Fibroblast of the aortic adventitia (primary cell): Measurements from ENCODE around the gene EHD1. TPM values are rescaled to one million over a fixed set of nuclear protein-coding genes. Genes with fewer than 3 reads are reported as not detected.

Experiments used
- DNase-seq: peaks from one replicate; pipeline ENCODE4 v3.0.0-alpha.2; 2010; ENCODE audit warnings: low read depth
- H3K4me3 ChIP-seq: 2 replicates; pipeline ENCODE4 v1.5.1; 2011; ENCODE audit warnings: low read depth, mild to moderate bottlenecking, control low read depth, low read length, moderate library complexity
- total RNA-seq: library from RNA; depleted of rRNA; stranded (reverse); fragments of >200 nt; gene quantifications from 2 replicates; pipeline ENCODE4 v1.2.3, GENCODE V29; 2012; ENCODE audit warnings: low replicate concordance
- TF ChIP-seq, protein P1 (sequence below): IDR thresholded peaks from 2 replicates; pipeline ENCODE4 v1.5.1; 2011; ENCODE audit warnings: mild to moderate bottlenecking, low read length, control low read depth, inconsistent platforms; ENCODE audit not compliant: insufficient read depth

The EHD1 gene
- total RNA-seq, 1 donor, result 68.1 TPM

DNA sequence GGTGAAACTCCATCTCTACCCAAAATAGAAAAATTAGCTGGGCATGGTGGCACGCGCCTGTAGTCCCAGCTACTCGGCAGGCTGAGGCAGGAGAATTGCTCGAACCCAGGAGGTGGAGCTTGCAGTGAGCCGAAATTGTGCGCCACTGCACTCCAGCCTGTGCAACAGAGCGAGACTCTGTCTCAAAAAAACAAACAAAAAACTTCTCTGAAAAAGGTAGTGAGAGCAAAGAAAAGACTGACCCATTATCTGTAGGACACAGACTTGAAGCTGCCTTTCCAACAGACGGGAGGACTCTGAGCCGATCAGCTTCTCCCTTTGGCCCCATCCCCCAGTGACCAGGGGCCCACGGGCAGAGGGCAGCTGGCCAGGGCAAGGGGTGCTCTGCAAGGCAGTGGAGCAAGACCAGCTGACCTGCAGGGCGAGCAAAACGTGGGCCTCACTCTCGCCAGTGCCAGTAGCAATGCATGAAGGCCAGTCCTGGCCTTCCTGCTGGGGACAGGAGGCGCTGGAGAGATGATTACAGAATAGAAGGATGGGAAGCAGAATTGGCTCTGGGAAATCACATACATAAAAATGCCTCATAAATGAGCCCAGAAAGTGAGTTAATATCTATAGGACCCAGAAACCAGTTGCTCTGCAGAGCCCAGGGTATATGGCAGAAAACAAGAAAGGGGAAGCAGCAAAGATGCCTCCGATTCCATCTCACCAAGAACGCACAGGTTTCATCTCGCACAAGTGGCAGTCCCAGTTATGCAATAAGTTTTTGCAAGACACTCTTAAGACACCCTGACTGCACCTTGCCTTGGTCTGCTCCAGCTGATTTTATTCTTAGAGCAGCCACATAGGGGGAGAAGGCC is 2.8 kb downstream of the EHD1 start:
- H3K4me3 ChIP-seq, result peak overlapping the region; percentile 97
- TF ChIP-seq, protein P1, sequence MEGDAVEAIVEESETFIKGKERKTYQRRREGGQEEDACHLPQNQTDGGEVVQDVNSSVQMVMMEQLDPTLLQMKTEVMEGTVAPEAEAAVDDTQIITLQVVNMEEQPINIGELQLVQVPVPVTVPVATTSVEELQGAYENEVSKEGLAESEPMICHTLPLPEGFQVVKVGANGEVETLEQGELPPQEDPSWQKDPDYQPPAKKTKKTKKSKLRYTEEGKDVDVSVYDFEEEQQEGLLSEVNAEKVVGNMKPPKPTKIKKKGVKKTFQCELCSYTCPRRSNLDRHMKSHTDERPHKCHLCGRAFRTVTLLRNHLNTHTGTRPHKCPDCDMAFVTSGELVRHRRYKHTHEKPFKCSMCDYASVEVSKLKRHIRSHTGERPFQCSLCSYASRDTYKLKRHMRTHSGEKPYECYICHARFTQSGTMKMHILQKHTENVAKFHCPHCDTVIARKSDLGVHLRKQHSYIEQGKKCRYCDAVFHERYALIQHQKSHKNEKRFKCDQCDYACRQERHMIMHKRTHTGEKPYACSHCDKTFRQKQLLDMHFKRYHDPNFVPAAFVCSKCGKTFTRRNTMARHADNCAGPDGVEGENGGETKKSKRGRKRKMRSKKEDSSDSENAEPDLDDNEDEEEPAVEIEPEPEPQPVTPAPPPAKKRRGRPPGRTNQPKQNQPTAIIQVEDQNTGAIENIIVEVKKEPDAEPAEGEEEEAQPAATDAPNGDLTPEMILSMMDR, result peak; percentile 21
- DNase-seq, result no peak

DNA sequence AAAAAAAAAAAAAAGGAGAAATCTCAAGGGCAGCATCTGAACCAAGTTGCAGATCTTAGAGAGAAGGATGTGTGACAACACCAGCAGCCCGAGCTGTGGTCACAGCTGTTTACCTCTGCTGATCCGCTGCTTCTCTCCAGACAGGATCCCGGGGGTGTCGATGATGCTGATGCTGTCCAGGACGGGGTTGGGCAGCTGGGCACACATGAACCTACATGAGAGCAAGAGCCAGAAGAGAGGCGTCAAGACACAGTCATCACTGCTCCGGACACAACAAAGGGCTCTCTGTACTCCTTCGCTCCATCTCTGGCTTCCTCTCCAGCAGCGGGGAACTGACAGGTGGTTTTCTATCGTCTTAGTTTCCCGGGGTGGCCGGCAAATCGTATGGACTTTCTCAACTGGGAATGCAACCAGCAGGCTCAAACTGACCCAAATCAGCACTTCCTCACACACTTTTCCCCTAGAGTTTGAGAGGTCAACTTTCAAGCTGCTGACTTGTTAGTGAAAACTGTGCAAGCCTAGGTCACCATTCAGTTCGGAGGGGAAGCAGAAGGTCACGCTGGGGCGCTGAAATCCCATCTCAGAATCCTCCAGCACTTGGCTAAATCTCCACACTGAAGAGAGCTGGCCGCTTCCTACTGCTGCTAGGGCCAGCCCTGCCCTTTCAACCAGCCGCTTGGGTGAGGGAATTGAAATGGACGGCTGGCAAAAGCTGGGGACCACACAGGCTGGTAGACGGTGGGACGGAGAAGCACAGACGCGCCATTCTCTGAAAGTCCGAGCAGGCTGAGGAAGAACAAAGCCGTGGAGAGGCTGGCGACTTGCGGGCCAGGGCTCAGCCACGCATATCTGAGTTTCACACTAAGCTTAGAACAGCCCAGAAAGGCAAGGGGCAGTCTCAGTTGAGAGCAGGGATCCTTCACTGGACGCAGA is 3.8 kb downstream of the EHD1 start:
- DNase-seq, result no peak
- H3K4me3 ChIP-seq, result peak overlapping the region; percentile 22
- TF ChIP-seq, protein P1, result no peak

DNA sequence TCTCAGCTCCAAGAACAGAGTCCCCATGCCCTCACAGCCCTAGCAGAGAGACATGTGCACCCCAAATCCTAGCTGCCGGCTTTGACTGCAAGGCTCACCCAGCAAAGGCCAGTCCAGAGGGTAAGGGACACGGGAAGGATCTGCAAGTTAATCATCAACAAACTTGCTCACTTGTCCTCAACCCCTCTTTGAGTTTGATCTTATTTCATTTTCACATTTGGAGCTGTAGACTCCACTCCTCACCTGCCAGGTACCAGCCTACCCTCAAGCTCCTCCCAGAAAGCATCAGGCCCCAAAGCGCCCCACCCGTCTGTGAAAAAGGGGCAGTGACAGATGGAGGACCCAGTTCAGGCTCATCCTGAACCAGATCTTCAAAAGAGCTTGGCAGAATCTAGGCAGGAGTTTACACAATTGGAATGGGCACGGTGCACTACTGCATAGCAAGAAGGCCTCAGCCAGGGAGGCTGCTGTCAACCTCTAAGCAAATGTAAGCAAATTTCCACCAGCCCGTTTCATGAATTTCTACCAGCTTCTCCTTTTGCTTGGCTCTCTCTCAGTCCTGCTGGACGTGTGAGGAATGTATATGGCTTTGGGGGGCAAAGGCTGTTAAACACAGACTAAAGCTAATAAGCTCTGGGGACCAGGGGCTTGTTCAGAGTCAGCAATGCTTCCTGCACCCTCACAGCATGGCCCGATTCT is 5.5 kb downstream of the EHD1 start:
- TF ChIP-seq, protein P1, result no peak
- no peak for DNase-seq
- no peak overlapping the region for H3K4me3 ChIP-seq

DNA sequence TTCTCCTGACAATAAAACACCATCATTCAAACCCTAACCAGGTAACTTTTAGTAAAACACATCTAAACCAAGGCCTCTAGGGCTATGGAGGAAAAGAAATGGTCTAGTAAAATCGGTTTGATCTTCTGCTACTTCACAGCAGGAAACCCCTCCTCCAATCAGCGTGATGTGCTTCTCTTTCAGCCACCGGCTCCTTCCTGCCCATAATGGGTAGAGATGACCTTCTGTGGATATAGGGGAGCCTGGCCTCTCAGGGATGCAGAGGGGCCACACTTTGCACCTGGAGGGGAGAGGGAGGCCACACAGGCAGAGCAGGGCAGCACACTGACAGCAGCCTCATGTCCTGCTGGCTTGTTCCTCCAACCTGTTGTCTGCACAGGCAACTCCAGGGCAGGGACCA is 6.9 kb downstream of the EHD1 start:
- TF ChIP-seq, protein P1, result no peak
- DNase-seq, result no peak
- no peak overlapping the region for H3K4me3 ChIP-seq

DNA sequence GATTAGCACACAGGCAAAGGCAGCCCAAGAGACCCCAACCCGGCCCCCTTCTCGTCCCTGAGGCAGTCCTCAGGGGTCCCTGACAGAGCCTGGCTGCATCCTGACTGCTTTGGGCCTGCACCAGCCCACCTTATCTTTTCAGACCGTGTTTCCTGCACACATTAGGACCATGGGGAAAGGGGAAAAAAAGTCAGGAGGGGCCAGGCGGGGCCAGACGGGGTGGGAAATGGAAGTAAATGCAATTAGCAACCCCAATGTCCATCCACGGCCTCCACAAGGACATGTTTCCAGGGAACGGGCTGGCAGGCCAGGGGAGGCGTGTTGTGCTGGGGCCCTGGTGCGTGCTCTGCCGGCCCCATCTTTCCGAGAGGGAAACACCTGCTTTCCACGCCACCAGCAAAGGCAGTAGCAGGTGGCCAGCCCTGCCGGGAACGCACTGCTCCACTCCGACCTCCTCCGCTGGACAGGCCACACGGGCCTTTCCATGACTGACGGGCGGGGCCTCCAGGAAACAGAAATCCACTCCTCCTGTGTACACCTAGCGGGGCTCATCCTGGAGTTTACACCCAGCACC is 7.4 kb downstream of the EHD1 start:
- DNase-seq, result no peak
- no peak overlapping the region for H3K4me3 ChIP-seq
- TF ChIP-seq, protein P1, result no peak

DNA sequence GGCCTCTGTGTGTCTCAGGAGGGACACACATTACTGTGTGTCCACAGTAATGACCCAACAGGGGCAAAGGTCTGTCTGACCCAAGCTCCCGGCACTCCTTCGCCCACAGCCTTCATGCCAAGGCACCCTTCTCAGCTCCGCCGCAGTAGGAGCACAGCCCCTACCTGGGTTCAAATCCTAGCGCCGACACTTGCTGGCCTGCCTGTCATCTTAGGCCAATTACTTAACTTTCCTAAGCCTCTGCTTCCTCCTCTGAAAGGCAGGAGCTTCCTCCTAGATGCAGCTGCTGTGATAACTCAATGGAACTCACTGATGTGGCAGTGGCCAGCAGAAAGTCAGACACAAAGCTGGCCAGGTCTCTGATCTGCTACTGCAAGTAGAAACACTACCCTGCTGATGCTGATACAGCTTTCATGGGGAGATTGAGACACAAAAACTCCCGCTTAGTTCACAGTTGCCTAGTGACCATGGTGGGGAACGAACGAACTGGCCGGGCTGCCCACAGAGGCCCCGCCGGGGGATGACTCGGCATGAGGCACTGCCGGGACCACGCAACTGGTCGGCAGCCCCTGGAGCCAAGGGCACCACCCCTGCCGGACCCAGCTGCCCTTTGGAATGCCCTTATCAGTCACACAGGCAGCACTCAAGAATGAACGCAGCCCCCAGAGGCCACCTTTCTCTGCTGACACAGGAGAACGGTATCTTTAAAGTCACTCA is 8.1 kb downstream of the EHD1 start:
- peak; percentile 80 for DNase-seq
- peak overlapping the region; percentile 33 for H3K4me3 ChIP-seq
- TF ChIP-seq, protein P1, result no peak
